ENCODE measurements around the gene RIPK4. TPM values are rescaled to one million over a fixed set of nuclear protein-coding genes. Genes with fewer than 3 reads are reported as not detected.

The RIPK4 gene
- total and polyA plus RNA-seq, 9 donors: 0.08 to 12.4 (median 0.90) TPM

DNA sequence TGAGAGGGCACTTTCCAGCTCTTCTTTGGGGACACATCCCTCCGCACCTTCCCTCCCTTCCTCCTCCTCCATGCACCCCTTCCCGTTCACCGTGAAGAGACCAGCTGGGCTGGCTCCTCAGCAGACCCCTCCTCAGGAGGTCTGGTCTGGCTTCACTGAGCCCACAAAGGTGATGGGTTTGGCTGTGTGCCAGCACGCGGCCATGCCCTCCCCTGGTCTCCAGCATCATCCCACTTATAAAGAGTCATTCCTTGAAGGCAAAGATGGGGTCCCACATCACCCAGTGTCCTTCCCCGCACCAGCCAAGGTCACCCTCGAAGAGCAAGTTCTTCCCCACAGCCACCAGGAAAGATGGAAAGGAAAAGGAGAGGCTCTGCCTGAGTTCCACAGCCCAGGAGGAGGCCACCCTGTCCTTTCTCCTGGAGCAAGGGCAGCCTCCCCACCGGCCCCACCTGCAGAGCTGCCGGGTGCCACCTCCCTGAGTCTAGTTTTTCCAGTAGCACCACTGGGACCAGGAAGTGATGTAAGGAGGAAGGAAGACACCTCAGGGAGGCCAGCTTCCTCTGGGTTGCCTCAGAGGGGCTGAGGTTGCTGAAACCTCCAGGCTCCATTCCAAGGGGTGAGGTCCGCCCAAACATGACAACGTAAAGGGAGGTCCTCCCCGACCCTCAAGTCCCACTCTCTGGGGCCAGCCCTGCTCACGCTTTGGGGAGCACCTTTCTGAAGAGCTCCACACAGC is 32.7 kb downstream of the RIPK4 start:
- 81 to 88% (median 85%) methylated on average over 13 of the region's 13 CpGs for WGBS, 3 donors
- H3K27ac ChIP-seq: no peak overlapping the region
- H3K4me3 ChIP-seq: no peak overlapping the region
- H3K4me1 ChIP-seq (ENCODE audit: insufficient read depth): no peaks in the 10 kb centered on the region
- DNase-seq: no peak
- no peaks in the 10 kb centered on the region for H3K9me3 ChIP-seq
- no peaks in the 10 kb centered on the region for H3K27me3 ChIP-seq
- intact Hi-C loops (cut with DNase I): no loop called here
- H3K36me3 ChIP-seq: no peaks in the 10 kb centered on the region
- TF ChIP-seq, protein P1, sequence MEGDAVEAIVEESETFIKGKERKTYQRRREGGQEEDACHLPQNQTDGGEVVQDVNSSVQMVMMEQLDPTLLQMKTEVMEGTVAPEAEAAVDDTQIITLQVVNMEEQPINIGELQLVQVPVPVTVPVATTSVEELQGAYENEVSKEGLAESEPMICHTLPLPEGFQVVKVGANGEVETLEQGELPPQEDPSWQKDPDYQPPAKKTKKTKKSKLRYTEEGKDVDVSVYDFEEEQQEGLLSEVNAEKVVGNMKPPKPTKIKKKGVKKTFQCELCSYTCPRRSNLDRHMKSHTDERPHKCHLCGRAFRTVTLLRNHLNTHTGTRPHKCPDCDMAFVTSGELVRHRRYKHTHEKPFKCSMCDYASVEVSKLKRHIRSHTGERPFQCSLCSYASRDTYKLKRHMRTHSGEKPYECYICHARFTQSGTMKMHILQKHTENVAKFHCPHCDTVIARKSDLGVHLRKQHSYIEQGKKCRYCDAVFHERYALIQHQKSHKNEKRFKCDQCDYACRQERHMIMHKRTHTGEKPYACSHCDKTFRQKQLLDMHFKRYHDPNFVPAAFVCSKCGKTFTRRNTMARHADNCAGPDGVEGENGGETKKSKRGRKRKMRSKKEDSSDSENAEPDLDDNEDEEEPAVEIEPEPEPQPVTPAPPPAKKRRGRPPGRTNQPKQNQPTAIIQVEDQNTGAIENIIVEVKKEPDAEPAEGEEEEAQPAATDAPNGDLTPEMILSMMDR (IDR thresholded peaks at IDR 0.05): no peak
- TF ChIP-seq POLR2A (IDR thresholded peaks at IDR 0.05): no peak
- TF ChIP-seq EP300 (IDR thresholded peaks at IDR 0.05): no peak

DNA sequence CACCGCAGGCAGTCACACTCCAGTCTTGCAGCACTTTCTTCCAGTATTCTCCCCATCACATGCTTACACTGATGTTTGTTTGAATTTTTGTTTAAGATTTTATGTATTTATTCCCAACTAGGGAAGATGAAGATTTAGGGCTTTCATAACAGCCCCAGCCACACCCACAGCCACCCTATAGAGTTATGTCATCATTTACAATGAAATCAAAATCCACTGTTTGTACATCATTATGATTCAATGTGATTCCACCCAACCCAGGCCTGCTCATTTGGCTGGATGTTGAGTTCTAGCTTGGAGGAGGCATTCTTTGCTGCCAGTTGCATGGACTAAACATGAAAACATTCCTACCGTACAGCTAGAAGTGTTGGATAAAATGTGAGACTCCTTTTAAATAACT is 35.8 kb downstream of the RIPK4 start:
- H3K36me3 ChIP-seq: no peaks in the 10 kb centered on the region
- TF ChIP-seq EP300 (IDR thresholded peaks at IDR 0.05) (no peak), POLR2A (IDR thresholded peaks at IDR 0.05) (no peak)
- TF ChIP-seq, protein P1 (IDR thresholded peaks at IDR 0.05): no peak
- WGBS, 3 donors: 59 to 75% (median 72%) methylated on average over 2 of the region's 2 CpGs
- intact Hi-C loops (cut with DNase I): no loop called here
- no peak overlapping the region for H3K27ac ChIP-seq
- no peak overlapping the region for H3K4me3 ChIP-seq
- no peaks in the 10 kb centered on the region for H3K9me3 ChIP-seq
- H3K4me1 ChIP-seq (ENCODE audit: insufficient read depth): no peaks in the 10 kb centered on the region
- DNase-seq: no peak
- no peaks in the 10 kb centered on the region for H3K27me3 ChIP-seq

DNA sequence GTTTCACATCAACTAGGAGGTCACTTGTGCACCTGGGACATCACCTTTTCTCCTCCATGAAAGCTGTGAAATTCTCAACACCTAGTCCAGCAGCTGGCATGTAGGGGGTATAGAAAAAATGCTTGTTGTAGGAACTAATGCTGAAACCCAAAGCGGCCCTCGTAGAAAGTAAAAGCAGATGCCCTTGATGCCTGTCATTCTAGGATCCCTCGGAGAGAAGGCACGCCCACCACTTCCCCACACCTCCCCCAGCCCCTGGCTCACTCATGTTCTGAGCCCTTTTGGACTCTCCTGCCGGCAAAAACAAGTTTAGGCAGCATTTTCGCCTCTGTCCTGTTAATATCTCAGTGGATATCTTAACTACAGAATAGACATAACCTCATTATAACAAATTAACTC is 36.5 kb downstream of the RIPK4 start:
- no peak for TF ChIP-seq EP300 (IDR thresholded peaks at IDR 0.05)
- no peak for TF ChIP-seq POLR2A (IDR thresholded peaks at IDR 0.05)
- TF ChIP-seq, protein P1 (IDR thresholded peaks at IDR 0.05): no peak
- DNase-seq: no peak
- Histone ChIP-seq H3K4me1 (ENCODE audit: insufficient read depth) (no peaks in the 10 kb centered on the region), H3K4me3 (no peak overlapping the region), H3K9me3 (no peaks in the 10 kb centered on the region), H3K36me3 (no peaks in the 10 kb centered on the region), H3K27ac (no peak overlapping the region), H3K27me3 (no peaks in the 10 kb centered on the region)
- 29 to 35% (median 31%) methylated on average over 6 of the region's 6 CpGs for WGBS, 3 donors
- intact Hi-C loops (cut with DNase I): no loop called here

DNA sequence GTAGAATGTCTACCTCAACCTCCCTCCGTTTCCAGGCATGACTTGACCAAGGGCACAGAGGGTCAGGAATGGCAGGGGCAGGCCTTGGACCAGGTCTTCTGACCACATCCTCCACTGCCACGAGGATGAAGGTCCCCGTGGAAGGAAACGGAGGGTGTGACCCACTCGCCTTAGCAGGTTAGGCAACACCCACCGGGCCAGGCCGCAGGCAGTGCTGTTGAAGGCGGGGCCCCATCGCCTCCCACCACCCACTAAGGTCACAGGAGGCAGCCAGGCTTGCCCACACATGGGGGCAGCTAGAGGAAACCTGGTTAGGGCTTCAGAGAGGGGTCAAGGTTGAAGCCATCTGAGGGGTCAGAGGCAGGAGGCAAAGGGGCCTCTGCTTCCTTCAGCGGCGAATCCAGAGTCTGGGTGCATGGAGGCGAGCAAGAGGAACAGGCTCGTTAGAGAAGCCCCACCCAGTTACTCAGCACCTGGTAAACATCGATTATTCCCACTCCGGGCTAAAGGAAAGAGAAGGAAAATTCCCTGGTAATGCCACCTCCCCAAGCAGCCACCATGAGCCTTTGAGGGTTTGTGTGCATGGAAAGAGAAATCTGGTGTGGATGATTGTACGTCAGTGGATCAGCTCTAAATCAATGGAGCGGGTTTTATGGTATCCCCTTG is 37.0 kb downstream of the RIPK4 start:
- no peak overlapping the region for H3K4me3 ChIP-seq

More for the DNA sequence above, 37.0 kb downstream of the RIPK4 start:
- intact Hi-C loops (cut with DNase I): no loop called here
- Histone ChIP-seq H3K36me3 (no peaks in the 10 kb centered on the region), H3K9me3 (no peaks in the 10 kb centered on the region), H3K27me3 (no peaks in the 10 kb centered on the region), H3K27ac (no peak overlapping the region), H3K4me1 (ENCODE audit: insufficient read depth) (no peaks in the 10 kb centered on the region)
- DNase-seq: no peak
- 71 to 82% (median 73%) methylated on average over 17 of the region's 17 CpGs for WGBS, 3 donors
- TF ChIP-seq, protein P1 (IDR thresholded peaks at IDR 0.05): no peak
- TF ChIP-seq EP300 (IDR thresholded peaks at IDR 0.05): no peak
- TF ChIP-seq POLR2A (IDR thresholded peaks at IDR 0.05): no peak

All from ovary (tissue), 9 donors.